NCI-H510A treated with DMSO at 0.1 percent for 48 hours (cell line): ENCODE data around the gene MAGI1.
A peak's percentile ranks its signal among the peaks of the same experiment; 100 is the strongest.

ENCODE experiments used
- DNase-seq: peaks from one replicate; lab custom pipeline; 2025; lab: John Stamatoyannopoulos, UW

Gene MAGI1

GRCh38 chr3:66012711-66013110, 26.0 kb downstream of the MAGI1 start:
- no peak for DNase-seq

- DNase-seq, result no peak
Measured at GRCh38 chr3:66010739-66011655, 27.7 kb downstream of the MAGI1 start.

GRCh38 chr3:66010348-66010738, 28.4 kb downstream of the MAGI1 start:
- DNase-seq, result no peak

- no peak for DNase-seq
Measured at GRCh38 chr3:66004244-66004643, 34.5 kb downstream of the MAGI1 start.

GRCh38 chr3:66001626-66002025, 37.1 kb downstream of the MAGI1 start:
- no peak for DNase-seq

GRCh38 chr3:66000506-66000905, 38.2 kb downstream of the MAGI1 start:
- DNase-seq, result peak; percentile 12

GRCh38 chr3:65999606-66000005, 39.1 kb downstream of the MAGI1 start:
- DNase-seq, result no peak

DNA sequence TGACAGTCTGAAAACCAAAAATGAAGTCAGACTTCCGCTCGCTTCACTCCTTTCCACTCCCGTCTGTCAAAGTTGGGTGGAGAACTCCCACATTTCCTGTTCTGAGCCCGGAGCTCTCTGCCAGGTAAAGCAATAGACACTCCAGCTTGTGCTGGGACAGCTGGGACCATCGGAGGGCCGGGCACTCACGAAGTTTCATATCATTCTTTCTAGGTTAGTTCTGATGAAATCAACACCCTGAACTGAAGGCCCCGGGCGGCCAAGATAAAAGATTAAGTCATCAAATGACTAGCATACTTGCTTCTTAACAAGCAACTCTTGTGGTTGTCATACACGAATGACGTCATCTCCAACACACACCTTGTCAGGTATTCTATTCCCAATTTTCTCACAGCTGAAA, 42.1 kb downstream of the MAGI1 start:
- DNase-seq, result no peak

GRCh38 chr3:65995515-65995914, 43.2 kb downstream of the MAGI1 start:
- no peak for DNase-seq

GRCh38 chr3:65995030-65995429, 43.7 kb downstream of the MAGI1 start:
- DNase-seq, result no peak

DNA sequence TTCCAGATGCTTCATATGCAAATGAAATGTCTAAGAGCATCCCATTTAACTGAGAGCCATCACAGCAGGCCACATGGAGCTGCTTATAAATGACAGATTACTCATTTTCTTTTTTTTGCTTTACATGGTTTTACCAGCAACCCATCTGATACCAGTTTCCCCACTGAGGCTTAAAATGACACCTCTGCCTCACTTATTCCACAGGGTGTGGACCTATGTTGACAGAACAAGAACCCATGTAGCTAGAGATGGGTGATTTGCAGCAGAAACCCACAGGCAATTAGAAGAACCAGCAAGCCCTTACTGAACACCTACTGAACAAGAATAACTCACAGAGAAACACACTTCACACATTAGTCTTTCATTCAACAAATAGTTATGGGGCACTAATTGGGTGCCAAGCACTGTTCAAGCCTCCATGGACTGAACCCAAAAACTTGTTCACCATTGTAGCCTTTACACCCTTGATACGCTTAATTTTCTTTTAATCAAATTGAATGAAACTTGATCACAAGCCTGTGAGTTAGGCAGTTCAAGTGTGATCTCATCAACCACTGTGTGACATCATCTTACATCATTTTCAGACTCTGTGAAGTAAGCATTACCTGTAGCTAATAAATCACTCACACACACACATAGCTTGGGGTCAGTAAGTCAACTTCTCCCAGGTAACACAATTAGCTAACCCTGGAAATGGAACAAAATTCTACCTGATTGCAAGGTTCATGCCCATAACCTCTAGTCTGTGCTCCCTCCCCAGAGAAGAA, 45.4 kb downstream of the MAGI1 start:
- DNase-seq, result no peak

DNA sequence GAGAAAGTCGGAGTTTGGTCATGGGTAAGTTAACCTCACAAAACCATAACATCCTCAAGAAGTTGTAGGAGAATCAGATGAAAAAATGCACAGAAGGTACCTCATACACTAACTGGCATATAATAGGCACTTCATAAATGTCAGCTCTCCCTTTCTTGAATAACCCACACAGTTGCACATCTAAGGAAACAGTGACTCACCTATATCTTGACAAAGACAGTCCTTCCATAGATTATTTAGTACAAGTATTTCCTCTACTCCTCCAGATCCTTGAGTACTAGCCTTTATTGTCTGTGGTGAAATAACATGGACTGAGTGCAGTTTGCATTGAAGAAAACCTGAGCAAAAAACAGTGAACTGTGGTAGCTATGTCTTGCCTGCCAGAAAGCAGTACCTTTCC, 46.6 kb downstream of the MAGI1 start:
- no peak for DNase-seq

DNA sequence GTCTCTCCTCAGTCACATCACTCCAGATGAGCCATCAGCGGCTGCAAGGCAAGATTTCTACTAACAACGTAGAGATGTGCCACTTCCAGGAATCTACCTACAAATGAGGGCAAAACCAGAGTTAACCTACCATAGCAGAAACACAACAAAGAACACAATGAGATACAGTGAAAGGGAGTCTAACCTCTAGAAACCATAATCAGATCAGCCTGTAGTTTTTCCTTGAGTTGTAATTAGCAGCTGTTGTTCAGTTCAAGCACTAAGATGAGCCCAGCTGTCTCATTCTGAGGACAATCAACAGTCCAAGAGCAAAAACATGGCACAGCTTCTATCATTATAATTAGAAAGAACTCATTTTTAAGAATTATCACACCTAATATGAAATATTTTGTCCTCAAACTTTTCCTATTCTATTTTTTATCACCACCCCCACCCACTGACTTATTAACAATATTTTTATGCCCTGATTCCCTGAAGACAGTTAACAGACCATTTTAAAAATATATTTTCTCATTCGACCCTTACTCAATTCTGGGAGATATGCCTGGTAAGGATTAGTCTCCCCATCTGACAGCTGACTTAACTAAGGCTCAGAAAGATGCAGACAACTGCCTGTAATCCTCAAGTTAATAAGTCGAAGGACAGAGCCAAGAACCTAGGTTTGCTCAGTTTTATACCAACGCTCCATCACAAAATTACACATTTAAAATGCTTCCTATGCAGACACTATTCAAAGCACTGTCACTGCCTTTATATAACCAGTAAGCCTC, 50.1 kb downstream of the MAGI1 start:
- DNase-seq, result no peak

DNA sequence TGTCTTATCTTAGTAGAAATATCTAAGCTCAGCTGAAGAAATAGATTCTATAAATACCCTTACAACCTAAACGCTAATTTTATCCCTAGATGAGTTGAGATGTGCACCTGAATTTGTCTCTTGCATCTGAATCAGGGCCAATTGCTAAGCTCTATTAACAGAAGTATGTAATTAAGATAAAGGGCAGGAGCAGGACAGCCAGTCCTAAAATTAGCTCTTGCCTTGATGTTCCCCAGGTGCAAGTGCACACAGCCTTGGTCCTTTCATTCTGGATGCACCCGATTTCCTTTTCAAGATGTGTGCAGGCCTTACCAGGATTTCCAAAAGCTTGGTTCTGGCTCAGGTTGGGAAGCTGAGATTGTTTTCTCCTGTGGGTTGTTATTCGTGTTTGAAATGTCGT, 52.4 kb downstream of the MAGI1 start:
- no peak for DNase-seq

DNA sequence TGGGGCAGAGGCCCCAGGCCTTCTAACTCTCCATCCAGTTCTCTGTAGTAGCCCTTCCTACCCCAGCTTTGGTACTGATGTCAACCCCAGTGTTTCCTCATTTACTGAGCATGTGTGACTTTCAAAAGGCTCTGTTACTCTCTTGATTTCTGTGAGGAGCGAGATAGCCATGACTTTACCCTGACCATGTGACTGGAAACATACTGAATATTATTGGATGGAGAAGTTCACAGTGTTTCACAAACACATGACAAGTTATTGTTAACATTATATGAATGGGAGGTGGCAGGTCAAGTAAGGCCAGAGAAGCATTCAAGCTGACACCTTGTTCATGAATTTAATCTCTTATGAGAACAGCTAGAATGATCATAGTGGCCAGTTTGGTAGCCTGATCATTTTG, 53.7 kb downstream of the MAGI1 start:
- no peak for DNase-seq

DNA sequence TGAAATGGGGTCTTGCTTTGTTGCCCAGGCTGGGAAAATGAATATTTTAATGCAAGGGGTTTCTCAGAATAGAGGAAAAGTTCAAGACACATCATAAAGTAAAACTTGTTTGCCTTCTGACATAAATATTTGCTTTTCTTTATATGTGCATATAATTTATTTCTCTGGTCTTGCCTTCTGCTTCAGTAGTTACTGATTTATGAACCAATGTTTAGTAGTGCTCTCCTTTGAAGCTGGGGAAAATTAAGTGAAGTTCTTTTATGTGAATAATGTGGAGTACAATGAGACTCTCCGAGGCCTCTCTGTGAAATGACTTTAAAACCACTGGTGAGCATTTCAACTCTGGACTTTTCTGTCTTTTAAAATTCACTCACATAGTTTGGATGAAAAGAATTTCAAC, 55.6 kb downstream of the MAGI1 start:
- no peak for DNase-seq

GRCh38 chr3:65979731-65980130, 59.0 kb downstream of the MAGI1 start:
- DNase-seq, result no peak

- no peak for DNase-seq
Measured at GRCh38 chr3:65979162-65979561, 59.6 kb downstream of the MAGI1 start.

DNA sequence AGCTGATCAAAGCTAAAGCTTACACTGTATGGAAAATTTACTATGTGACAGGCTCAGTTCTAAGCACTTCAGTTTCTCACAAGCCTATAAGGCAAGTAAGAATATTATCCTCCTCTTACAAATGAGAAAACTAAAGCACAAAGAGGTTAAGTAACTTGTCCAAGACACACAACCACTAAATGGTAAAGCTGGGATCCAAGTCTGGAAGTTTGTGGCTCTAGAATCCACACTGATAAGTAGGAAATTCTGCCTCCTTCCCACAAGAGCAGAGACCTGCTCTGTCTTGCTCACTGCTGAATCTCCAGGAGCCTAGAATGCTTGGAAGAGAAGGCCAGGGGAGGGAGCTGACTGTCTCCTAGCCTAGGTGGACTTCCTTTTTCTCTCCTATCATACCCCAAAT, 60.6 kb downstream of the MAGI1 start:
- no peak for DNase-seq

- DNase-seq, result no peak
Measured at GRCh38 chr3:65975032-65975431, 63.7 kb downstream of the MAGI1 start.

- DNase-seq, result no peak
Measured at GRCh38 chr3:65974509-65974908, 64.2 kb downstream of the MAGI1 start.

DNA sequence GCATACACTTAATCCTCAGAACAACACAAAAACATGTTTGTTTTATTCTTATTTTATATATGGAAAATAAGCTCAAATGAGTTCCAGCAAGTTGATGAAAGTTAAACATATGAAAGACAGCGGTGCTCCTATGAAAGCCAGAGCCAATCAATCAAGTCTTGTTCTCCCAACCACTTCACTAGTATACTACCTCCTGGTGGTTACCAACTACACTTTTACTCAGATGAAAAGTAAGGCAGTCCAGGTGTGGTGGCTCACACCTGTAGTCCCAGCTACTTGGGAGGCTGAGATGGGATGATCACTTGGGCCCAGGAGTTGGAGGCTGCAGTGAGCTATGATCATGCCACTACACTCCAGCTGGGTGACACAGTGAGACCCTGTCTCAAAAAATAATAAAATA, 66.0 kb downstream of the MAGI1 start:
- no peak for DNase-seq
